ENCODE measurements around the gene CCDC102A. TPM values are rescaled to one million over a fixed set of nuclear protein-coding genes. Genes with fewer than 3 reads are reported as not detected.
A peak's percentile ranks its signal among the peaks of the same experiment; 100 is the strongest.

CCDC102A gene
- total RNA-seq (2021) = 5.2 to 7.1 TPM (median 6.8 TPM) in 3 replicates
- Bru-seq, nascent RNA = percentile 51 among the genes with signal in this experiment
- long read RNA-seq, experiment 1, transcript CCDC102A-201 (9 exons, 2,463 nt) = major isoform, 11 of 25 reads
- long read RNA-seq, experiment 1, partial matches to known transcripts = 6 of 25 reads
- long read RNA-seq, experiment 1, other reads (novel, unspliced or antisense) = 8 of 25 reads
- long read RNA-seq, experiment 2, partial matches to known transcripts = 6 of 14 reads
- long read RNA-seq, experiment 2, other reads (novel, unspliced or antisense) = 3 of 14 reads
- long read RNA-seq, experiment 3 = 0 reads

DNA sequence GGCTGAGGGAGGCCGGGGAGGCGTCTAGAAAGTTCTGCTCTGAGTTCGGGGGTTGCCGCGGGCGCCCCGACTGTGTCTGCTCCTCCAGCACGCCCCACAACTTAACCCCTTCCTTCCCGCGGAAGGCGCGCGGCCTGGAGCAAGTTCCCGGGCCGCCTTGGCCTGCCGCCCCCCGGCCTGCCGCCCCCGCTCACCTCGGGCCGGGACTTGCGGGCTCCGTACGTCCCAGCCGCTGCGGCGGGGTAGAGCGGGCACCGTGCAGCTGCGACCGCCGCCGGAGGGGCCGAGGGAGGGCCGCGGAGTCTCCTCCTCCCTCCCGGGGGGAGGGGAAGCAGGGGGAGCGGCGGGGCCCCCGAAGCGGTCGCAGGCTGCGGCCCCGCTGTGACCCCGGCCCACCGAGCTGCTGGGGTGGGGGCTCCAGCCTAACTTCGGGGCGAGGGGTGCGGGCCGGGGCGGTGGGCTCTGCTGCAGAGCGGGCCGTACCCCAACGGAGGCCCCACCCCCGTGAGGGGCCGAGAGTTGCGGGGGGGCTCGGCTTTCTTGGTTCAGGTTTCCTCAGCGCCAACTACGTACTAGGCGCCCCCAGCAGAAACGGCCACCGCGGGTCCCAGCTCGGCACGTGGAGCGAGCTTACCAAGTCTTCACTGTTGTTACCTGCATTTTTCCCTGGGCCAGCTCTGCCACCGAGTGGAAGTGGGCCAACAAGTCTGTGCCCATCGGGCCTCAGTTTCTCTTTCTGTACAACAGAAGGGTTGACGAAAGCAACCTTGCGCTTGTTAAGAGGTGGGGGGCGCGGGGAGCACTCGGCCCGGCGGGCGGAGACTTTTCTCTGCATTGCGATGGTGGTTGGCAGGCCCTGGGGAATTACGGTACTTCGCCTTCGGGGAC, at the start of gene CCDC102A:
Gene CCDC102A (minus strand): TSS at position 266 of the 888 bp plus-strand sequence. CDS start 7,394 bp downstream, outside the sequence.
- no peaks in the 10 kb centered on the region for H3K9me3 Mint-ChIP-seq
- peak; percentile 62 for DNase-seq (ENCODE audit: low spot score)
- peak within 1 kb of the TSS; percentile 78; the same call in 1 of the 2 replicates for H3K27ac Mint-ChIP-seq
- H3K36me3 Mint-ChIP-seq = no peaks in the 10 kb centered on the region
- ChIA-PET POLR2A (interaction anchor here (0.5 to 2.5 kb wide), 2 partner anchors 9 to 110 kb away, joined by 3 to 11 read pairs; no protein-coding TSS in a partner anchor), CTCF (interaction anchor here (0.7 to 2.5 kb wide), 9 partner anchors 9 to 131 kb away, joined by 3 to 13 read pairs (median 6); partner anchors contain the start of genes DOK4 and POLR2C)
- H3K27me3 Mint-ChIP-seq (ENCODE audit: low read depth) = peaks cover 31% of the 10 kb centered on the region
- peak; percentile 30 for ATAC-seq
- peak within 1 kb of the TSS; percentile 78 for H3K4me3 Mint-ChIP-seq
- H3K4me1 Mint-ChIP-seq = peaks cover 52% of the 10 kb centered on the region
- TF ChIP-seq FOXP1 (CRISPR knock-in tag; IDR thresholded peaks at IDR 0.05; ENCODE audit: borderline replicate concordance) (no peak), HMGA2 (CRISPR knock-in tag; IDR thresholded peaks at IDR 0.05) (no peak), ETV6 (CRISPR knock-in tag; IDR thresholded peaks at IDR 0.05) (no peak; the same call in 1 of the 2 replicates), SMAD4 (CRISPR knock-in tag; IDR thresholded peaks at IDR 0.05) (no peak), SOX15 (CRISPR knock-in tag; IDR thresholded peaks at IDR 0.05) (no peak), GABPB1 (CRISPR knock-in tag; IDR thresholded peaks at IDR 0.05) (no peak), TEAD1 (CRISPR knock-in tag; IDR thresholded peaks at IDR 0.05) (0 out of 2 replicates have a peak, but pooled peaks have one; percentile 26), ZNF121 (CRISPR knock-in tag; IDR thresholded peaks at IDR 0.05) (no peak), JUN (CRISPR knock-in tag; IDR thresholded peaks at IDR 0.05) (no peak), ELF4 (CRISPR knock-in tag; IDR thresholded peaks at IDR 0.05; ENCODE audit: low read depth) (peak; percentile 85; the same call in 1 of the 2 replicates), ZNF671 (CRISPR knock-in tag; IDR thresholded peaks at IDR 0.05) (no peak), JAZF1 (CRISPR knock-in tag; IDR thresholded peaks at IDR 0.05) (no peak), NFE2L1 (CRISPR knock-in tag; IDR thresholded peaks at IDR 0.05) (no peak), PRRX2 (CRISPR knock-in tag; IDR thresholded peaks at IDR 0.05) (no peak), OVOL2 (CRISPR knock-in tag; IDR thresholded peaks at IDR 0.05; ENCODE audit: borderline replicate concordance) (no peak), IRF2 (CRISPR knock-in tag; IDR thresholded peaks at IDR 0.05; ENCODE audit: borderline replicate concordance, low read depth) (no peak), TCF7 (CRISPR knock-in tag; IDR thresholded peaks at IDR 0.05; ENCODE audit: low read depth) (no peak)
- TF ChIP-seq, protein P1, sequence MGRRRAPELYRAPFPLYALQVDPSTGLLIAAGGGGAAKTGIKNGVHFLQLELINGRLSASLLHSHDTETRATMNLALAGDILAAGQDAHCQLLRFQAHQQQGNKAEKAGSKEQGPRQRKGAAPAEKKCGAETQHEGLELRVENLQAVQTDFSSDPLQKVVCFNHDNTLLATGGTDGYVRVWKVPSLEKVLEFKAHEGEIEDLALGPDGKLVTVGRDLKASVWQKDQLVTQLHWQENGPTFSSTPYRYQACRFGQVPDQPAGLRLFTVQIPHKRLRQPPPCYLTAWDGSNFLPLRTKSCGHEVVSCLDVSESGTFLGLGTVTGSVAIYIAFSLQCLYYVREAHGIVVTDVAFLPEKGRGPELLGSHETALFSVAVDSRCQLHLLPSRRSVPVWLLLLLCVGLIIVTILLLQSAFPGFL (CRISPR knock-in tag; IDR thresholded peaks at IDR 0.05; ENCODE audit: borderline replicate concordance) = no peak
- TF ChIP-seq, protein P2, sequence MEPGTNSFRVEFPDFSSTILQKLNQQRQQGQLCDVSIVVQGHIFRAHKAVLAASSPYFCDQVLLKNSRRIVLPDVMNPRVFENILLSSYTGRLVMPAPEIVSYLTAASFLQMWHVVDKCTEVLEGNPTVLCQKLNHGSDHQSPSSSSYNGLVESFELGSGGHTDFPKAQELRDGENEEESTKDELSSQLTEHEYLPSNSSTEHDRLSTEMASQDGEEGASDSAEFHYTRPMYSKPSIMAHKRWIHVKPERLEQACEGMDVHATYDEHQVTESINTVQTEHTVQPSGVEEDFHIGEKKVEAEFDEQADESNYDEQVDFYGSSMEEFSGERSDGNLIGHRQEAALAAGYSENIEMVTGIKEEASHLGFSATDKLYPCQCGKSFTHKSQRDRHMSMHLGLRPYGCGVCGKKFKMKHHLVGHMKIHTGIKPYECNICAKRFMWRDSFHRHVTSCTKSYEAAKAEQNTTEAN (CRISPR knock-in tag; IDR thresholded peaks at IDR 0.05) = 0 out of 2 replicates have a peak, but pooled peaks have one; percentile 50
- TF ChIP-seq, protein P3, sequence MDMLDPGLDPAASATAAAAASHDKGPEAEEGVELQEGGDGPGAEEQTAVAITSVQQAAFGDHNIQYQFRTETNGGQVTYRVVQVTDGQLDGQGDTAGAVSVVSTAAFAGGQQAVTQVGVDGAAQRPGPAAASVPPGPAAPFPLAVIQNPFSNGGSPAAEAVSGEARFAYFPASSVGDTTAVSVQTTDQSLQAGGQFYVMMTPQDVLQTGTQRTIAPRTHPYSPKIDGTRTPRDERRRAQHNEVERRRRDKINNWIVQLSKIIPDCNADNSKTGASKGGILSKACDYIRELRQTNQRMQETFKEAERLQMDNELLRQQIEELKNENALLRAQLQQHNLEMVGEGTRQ (CRISPR knock-in tag; IDR thresholded peaks at IDR 0.05) = no peak
- TF ChIP-seq, protein P4, sequence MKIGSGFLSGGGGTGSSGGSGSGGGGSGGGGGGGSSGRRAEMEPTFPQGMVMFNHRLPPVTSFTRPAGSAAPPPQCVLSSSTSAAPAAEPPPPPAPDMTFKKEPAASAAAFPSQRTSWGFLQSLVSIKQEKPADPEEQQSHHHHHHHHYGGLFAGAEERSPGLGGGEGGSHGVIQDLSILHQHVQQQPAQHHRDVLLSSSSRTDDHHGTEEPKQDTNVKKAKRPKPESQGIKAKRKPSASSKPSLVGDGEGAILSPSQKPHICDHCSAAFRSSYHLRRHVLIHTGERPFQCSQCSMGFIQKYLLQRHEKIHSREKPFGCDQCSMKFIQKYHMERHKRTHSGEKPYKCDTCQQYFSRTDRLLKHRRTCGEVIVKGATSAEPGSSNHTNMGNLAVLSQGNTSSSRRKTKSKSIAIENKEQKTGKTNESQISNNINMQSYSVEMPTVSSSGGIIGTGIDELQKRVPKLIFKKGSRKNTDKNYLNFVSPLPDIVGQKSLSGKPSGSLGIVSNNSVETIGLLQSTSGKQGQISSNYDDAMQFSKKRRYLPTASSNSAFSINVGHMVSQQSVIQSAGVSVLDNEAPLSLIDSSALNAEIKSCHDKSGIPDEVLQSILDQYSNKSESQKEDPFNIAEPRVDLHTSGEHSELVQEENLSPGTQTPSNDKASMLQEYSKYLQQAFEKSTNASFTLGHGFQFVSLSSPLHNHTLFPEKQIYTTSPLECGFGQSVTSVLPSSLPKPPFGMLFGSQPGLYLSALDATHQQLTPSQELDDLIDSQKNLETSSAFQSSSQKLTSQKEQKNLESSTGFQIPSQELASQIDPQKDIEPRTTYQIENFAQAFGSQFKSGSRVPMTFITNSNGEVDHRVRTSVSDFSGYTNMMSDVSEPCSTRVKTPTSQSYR (CRISPR knock-in tag; IDR thresholded peaks at IDR 0.05) = 0 out of 2 replicates have a peak, but pooled peaks have one; percentile 12
- TF ChIP-seq, protein P5, sequence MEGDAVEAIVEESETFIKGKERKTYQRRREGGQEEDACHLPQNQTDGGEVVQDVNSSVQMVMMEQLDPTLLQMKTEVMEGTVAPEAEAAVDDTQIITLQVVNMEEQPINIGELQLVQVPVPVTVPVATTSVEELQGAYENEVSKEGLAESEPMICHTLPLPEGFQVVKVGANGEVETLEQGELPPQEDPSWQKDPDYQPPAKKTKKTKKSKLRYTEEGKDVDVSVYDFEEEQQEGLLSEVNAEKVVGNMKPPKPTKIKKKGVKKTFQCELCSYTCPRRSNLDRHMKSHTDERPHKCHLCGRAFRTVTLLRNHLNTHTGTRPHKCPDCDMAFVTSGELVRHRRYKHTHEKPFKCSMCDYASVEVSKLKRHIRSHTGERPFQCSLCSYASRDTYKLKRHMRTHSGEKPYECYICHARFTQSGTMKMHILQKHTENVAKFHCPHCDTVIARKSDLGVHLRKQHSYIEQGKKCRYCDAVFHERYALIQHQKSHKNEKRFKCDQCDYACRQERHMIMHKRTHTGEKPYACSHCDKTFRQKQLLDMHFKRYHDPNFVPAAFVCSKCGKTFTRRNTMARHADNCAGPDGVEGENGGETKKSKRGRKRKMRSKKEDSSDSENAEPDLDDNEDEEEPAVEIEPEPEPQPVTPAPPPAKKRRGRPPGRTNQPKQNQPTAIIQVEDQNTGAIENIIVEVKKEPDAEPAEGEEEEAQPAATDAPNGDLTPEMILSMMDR (IDR thresholded peaks at IDR 0.05) = no peak
- TF ChIP-seq, protein P6, sequence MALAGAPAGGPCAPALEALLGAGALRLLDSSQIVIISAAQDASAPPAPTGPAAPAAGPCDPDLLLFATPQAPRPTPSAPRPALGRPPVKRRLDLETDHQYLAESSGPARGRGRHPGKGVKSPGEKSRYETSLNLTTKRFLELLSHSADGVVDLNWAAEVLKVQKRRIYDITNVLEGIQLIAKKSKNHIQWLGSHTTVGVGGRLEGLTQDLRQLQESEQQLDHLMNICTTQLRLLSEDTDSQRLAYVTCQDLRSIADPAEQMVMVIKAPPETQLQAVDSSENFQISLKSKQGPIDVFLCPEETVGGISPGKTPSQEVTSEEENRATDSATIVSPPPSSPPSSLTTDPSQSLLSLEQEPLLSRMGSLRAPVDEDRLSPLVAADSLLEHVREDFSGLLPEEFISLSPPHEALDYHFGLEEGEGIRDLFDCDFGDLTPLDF (CRISPR knock-in tag; IDR thresholded peaks at IDR 0.05) = no peak
- TF ChIP-seq, protein P7, sequence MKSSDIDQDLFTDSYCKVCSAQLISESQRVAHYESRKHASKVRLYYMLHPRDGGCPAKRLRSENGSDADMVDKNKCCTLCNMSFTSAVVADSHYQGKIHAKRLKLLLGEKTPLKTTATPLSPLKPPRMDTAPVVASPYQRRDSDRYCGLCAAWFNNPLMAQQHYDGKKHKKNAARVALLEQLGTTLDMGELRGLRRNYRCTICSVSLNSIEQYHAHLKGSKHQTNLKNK (CRISPR knock-in tag; IDR thresholded peaks at IDR 0.05) = no peak
- TF ChIP-seq, protein P8, sequence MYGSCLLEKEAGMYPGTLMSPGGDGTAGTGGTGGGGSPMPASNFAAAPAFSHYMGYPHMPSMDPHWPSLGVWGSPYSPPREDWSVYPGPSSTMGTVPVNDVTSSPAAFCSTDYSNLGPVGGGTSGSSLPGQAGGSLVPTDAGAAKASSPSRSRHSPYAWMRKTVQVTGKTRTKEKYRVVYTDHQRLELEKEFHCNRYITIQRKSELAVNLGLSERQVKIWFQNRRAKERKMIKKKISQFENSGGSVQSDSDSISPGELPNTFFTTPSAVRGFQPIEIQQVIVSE (CRISPR knock-in tag; IDR thresholded peaks at IDR 0.05; ENCODE audit: borderline replicate concordance) = no peak

Data from WTC11 (cell line).